Kasumi-1 (cell line): ENCODE results near the gene CORIN.

Experiments used
- DNase-seq, 2 experiments: peaks; one replicate each; lab custom pipeline; 2025; lab: John Stamatoyannopoulos, UW

CORIN gene

DNA sequence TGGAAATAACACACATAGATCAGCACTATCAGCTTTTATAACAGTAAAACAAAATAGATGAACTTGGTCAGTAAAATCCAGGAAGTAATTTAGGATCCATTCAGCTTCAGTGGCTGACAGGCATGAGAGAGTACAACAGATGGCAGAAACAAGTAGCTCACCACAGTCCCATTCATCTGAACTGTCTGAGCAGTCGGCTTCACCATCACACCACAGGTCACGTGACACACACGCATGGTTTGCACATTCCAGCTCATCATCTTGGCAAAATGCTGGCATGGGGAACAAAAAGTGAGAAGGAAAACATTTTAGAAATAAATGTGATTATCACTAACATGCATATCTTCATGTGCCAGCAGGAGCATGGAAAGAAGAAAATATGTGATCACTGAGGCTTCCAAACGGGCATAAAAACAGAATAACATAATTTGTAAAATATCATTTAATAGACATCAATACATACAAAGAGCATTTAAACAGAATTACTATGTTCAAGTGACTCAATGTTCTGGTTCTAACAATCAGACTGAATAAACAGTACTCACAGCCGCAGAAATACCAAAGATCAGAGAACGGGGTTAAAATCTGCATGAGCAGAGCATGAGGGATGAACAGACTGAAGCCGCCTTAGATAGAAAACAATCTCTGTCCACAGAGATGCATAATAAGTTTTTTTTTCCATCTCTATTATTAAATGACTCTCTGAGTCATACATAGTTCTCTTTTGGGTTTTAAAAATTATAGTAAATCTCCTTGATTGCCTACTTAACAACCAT lies 194.7 kb downstream of the CORIN start:
- no peak for DNase-seq

DNA sequence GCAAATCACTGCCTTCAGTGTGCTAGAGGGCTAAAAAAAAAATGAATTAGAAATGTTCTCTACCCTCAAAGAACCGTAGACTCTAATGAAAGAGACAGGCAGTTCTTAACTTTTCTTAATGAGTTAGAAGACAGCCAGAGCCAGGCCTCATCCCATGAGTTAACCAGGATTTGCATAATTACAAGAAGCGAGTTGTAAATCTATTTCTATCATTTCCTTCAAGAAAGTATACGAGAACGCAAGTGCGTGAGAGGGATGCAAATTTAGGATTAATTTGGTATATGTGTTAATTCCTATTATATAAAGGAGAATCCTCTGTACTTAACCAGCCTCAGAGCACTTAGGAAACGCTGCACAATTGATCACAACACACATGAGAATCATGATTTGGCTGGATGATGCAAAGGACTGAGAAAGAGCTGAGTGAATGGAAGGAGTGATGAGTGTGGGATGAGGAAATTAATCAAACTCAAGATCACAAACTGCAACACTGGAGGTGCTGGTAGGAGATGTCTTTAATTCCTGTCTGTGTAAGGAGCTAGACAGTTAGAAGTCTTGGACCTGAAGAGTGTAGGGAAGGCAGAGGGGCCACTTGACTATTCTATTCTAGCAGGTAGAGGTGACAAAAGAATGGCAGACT lies 195.6 kb downstream of the CORIN start:
- no peak for DNase-seq

- DNase-seq: no peak
Measured at GRCh38 chr4:47641755-47642154, 196.1 kb downstream of the CORIN start.

- no peak for DNase-seq
Measured at GRCh38 chr4:47640911-47641310, 197.0 kb downstream of the CORIN start.

- DNase-seq: peak; percentile 59 to 73
Measured at GRCh38 chr4:47639531-47639930, 198.3 kb downstream of the CORIN start.

GRCh38 chr4:47631161-47631560 lies 206.7 kb downstream of the CORIN start:
- no peak for DNase-seq

DNA sequence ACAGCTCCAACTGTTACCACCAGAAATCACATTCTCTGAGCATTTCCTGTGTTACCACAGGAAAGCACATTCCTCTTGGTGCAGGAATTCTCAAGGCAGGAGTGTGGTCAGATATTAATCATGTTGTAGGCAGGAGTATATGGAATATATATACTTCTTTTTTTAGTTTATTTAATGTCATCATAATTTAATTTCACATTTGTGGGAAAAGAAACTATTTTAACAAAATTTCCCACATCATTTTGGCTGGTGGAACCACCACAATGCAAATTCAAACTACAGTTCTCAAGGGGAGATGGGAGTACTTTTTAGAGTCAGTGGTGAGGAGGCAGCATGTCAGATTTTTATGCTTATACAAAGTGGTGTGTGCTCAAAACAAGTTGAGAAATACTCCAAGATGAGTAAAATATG lies 213.8 kb downstream of the CORIN start:
- DNase-seq: no peak

DNA sequence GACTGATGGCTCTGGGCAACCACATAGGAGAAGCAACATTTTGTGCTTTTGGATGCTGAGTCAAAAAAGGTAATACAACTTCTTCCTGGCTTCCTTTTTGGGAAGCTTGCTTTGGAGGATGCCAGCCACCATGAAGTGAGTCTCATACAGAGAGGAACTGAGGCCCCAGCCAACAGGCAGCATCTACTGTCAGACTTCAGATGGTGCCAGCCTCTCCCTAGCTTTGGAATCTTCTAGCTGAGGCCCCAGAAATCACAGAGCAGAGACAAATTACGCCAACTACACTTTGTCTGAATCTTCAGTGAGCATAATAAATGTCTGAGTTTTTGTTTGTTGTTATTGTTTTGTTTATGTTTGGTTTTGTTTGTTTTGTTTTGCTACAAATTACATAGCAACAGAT lies 216.7 kb downstream of the CORIN start:
- no peak for DNase-seq

GRCh38 chr4:47619691-47620090 lies 218.2 kb downstream of the CORIN start:
- no peak for DNase-seq

DNA sequence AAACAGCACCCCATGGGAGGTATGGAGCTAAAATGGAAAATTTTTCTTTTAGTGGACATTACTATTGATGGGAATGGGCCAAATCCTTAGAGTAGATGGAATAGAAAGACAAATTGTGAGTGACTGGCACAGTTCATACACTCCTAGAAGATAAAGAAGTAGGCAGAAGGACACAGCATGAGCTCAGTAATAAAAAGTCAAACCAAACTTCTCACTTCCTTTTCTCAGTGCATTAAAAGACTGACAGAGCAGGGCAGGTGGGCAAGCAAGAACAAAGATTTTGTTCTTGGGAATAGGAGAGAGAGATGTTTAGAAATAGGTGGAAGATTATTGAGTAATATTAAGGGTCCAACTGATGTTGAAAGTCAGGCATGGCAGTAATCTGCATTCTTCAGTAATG lies 220.3 kb downstream of the CORIN start:
- no peak for DNase-seq

DNA sequence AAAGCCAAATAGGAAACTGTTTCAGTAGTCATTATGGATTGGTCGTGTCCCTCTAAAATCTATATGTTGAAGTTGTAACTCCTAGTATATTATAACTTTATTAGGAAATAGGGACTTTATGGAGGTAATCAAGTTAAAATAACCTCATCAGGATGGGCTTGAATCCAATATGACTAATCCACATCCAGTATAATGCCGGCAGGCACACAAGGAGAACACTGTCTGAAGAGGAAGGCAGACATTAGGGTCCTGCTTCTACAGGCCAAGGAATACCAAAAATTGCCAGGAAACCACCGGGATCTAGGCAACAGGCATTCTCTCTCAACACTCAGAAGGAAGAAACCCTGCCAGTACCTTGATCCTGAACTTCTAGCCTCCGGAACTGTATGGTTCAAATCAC lies 222.5 kb downstream of the CORIN start:
- no peak for DNase-seq

GRCh38 chr4:47612116-47613023 lies 225.5 kb downstream of the CORIN start:
- DNase-seq: no peak

DNA sequence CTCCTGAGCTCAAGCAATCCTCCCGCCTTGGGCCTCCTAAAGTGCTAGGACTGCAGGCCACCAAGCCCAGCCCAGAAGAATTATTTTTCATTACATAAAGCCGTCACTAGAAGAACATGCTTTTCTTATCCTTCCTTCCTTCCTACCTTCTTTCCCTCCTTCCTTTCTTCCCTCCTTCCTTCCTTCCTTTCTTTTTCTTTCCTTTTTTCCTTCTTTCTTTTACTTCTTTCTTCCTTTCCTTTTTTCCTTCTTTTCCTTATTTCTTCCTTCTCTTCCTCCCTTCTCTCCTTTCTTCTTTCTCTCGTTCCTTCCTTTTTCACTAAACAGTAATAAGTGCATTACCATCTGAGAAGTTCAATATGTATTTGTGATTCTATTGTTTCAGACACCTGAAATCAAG lies 231.4 kb downstream of the CORIN start:
- no peak for DNase-seq

GRCh38 chr4:47598896-47599295 lies 239.0 kb downstream of the CORIN start:
- DNase-seq: no peak

- no peak for DNase-seq
Measured at GRCh38 chr4:47598320-47598719, 239.5 kb downstream of the CORIN start.

GRCh38 chr4:47597696-47598095 lies 240.2 kb downstream of the CORIN start:
- no peak for DNase-seq

- DNase-seq: no peak
Measured at GRCh38 chr4:47590325-47590724, 247.5 kb downstream of the CORIN start.

DNA sequence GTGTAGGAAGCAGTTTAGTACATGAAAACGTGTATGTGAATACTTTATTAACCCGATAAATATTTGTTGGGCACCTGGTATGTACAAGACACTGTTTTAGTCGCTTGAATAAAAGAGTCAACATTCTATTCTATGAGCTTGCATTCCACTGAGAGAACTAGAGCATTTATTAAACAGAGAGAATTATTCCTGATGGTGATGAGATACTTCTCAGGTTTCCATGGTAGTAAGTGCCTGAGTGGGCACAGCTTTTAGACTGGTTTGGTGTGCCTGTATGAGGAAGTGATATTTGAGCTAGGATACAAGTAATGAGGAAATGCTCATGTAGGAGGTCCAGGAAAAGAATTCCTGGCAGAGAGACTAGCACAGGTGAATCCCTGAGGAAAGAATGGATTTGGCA lies 258.6 kb downstream of the CORIN start:
- DNase-seq: peak in 1 of 2 experiments; percentile 12

- no peak for DNase-seq
Measured at GRCh38 chr4:47577779-47578553, 259.9 kb downstream of the CORIN start.

DNA sequence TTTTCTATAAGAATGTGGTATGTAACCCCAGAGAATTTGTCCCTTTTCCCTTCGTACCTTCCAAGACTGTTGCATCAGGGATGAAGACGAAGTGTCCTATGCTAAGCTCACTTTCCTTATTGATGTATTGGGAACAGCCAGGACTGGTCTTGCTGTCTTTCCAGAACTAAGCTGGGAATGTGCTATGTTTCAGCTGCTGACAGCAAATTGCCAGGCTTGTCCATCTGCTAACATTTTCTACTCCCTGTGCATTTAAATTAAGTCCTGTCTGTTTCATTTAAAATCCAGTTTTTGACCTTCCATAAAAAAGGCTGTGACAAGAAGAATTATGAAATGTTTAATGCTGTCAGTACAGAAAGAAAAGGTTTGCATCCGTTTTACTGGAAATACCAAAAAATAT lies 264.9 kb downstream of the CORIN start:
- no peak for DNase-seq

GRCh38 chr4:47570816-47571215 lies 267.1 kb downstream of the CORIN start:
- no peak for DNase-seq

DNA sequence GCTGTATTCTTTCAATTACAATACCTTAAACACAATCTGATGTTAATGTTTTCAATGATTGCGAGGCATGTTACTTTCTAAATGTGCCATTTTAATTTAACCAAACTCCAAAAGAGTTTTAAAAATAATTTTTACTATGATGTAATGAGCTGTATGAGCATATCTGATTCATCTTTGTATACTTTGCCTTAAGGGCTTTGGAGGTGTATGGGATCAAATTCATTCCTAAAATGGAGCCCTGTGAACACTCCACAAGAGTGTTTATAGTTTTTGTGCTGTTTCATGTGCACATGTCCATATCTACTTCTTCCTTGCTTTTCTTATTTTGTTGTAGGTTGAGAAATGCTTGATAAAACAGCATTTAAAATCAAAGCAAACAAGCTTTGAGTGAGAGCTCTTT lies 270.4 kb downstream of the CORIN start:
- no peak for DNase-seq
